ENCODE measurements around the gene AFF2.

The AFF2 gene

GRCh38 chrX:148592595-148592994 lies 92.2 kb downstream of the AFF2 start:
- DNase-seq: no peak

GRCh38 chrX:148593146-148593545 lies 92.7 kb downstream of the AFF2 start:
- DNase-seq: no peak

GRCh38 chrX:148593987-148594386 lies 93.6 kb downstream of the AFF2 start:
- no peak for DNase-seq

- DNase-seq: no peak
These were observed 99.0 kb downstream of the AFF2 start for GRCh38 chrX:148599404-148599803.

GRCh38 chrX:148600131-148600530 lies 99.7 kb downstream of the AFF2 start:
- DNase-seq: no peak

- no peak for DNase-seq
These were observed 100.2 kb downstream of the AFF2 start for GRCh38 chrX:148600581-148600980.

- DNase-seq: no peak
These were observed 100.6 kb downstream of the AFF2 start for GRCh38 chrX:148601034-148601433.

GRCh38 chrX:148609515-148610327 lies 109.3 kb downstream of the AFF2 start:
- no peak for DNase-seq

GRCh38 chrX:148610328-148610698 lies 109.9 kb downstream of the AFF2 start:
- DNase-seq: no peak

GRCh38 chrX:148611993-148612392 lies 111.6 kb downstream of the AFF2 start:
- no peak for DNase-seq

GRCh38 chrX:148612431-148612830 lies 112.0 kb downstream of the AFF2 start:
- no peak for DNase-seq

- no peak for DNase-seq
These were observed 113.2 kb downstream of the AFF2 start for GRCh38 chrX:148613636-148614035.

- DNase-seq: no peak
These were observed 115.1 kb downstream of the AFF2 start for GRCh38 chrX:148615491-148615890.

- DNase-seq: no peak
These were observed 118.3 kb downstream of the AFF2 start for GRCh38 chrX:148618470-148619445.

- DNase-seq: no peak
These were observed 119.6 kb downstream of the AFF2 start for GRCh38 chrX:148620023-148620422.

- DNase-seq: no peak
These were observed 124.6 kb downstream of the AFF2 start for GRCh38 chrX:148624951-148625474.

GRCh38 chrX:148628621-148629020 lies 128.2 kb downstream of the AFF2 start:
- no peak for DNase-seq

- DNase-seq: no peak
These were observed 129.0 kb downstream of the AFF2 start for GRCh38 chrX:148629434-148629833.

GRCh38 chrX:148632444-148632843 lies 132.0 kb downstream of the AFF2 start:
- DNase-seq: no peak

GRCh38 chrX:148633218-148633908 lies 132.9 kb downstream of the AFF2 start:
- DNase-seq: no peak

GRCh38 chrX:148634591-148634990 lies 134.2 kb downstream of the AFF2 start:
- no peak for DNase-seq

- DNase-seq: no peak
These were observed 143.0 kb downstream of the AFF2 start for GRCh38 chrX:148643460-148643859.

- DNase-seq: no peak
These were observed 147.2 kb downstream of the AFF2 start for GRCh38 chrX:148647651-148648050.

Data from DMS79 (cell line).